Endothelial cell (in vitro differentiated cells): ENCODE results near the gene ANO2. TPM values are rescaled to one million over a fixed set of nuclear protein-coding genes. Genes with fewer than 3 reads are reported as not detected.
A peak's percentile ranks its signal among the peaks of the same experiment; 100 is the strongest.

ENCODE experiments used
- DNase-seq: peaks from one replicate; pipeline ENCODE4 v3.0.0; 2021; ENCODE audit warnings: low spot score
- H3K27ac Mint-ChIP-seq: one replicate; pipeline ENCODE4 v1.8.0; 2021; ENCODE audit warnings: mixed read lengths, inconsistent platforms; ENCODE audit not compliant: unreplicated experiment
- H3K27me3 Mint-ChIP-seq: one replicate; pipeline ENCODE4 v1.8.0; 2021; ENCODE audit warnings: mild to moderate bottlenecking, moderate library complexity, mixed read lengths, inconsistent platforms; ENCODE audit not compliant: unreplicated experiment
- H3K36me3 Mint-ChIP-seq: one replicate; pipeline ENCODE4 v1.8.0; 2021; ENCODE audit warnings: mild to moderate bottlenecking, low read depth, mixed read lengths, inconsistent platforms; ENCODE audit not compliant: unreplicated experiment
- H3K4me1 Mint-ChIP-seq: one replicate; pipeline ENCODE4 v1.8.0; 2021; ENCODE audit warnings: mild to moderate bottlenecking, mixed read lengths, inconsistent platforms; ENCODE audit not compliant: unreplicated experiment
- H3K4me3 Mint-ChIP-seq: one replicate; pipeline ENCODE4 v1.8.0; 2021; ENCODE audit warnings: mild to moderate bottlenecking, mixed read lengths, inconsistent platforms; ENCODE audit not compliant: unreplicated experiment
- H3K9me3 Mint-ChIP-seq: one replicate; pipeline ENCODE4 v1.8.0; 2021; ENCODE audit warnings: mixed read lengths, inconsistent platforms; ENCODE audit not compliant: unreplicated experiment
- total RNA-seq: library from RNA; stranded (reverse); fragmentation: NEBNext Ultra II Directional; extraction: Animal tissue kit (Norgen Biotek cat#: 25700); gene quantifications from one replicate; pipeline ENCODE4 v1.2.1, GENCODE V29; 2021; ENCODE audit not compliant: unreplicated experiment
- TF ChIP-seq, protein P1 (sequence below): fragments of 200-600 bp; sonication (generic); IDR thresholded peaks from one replicate; pipeline ENCODE4 v1.5.0; 2021; ENCODE audit warnings: antibody characterized with exemption; ENCODE audit not compliant: unreplicated experiment

Gene ANO2
- total RNA-seq, 1 donor from 2014 or later: 4.5 TPM

DNA sequence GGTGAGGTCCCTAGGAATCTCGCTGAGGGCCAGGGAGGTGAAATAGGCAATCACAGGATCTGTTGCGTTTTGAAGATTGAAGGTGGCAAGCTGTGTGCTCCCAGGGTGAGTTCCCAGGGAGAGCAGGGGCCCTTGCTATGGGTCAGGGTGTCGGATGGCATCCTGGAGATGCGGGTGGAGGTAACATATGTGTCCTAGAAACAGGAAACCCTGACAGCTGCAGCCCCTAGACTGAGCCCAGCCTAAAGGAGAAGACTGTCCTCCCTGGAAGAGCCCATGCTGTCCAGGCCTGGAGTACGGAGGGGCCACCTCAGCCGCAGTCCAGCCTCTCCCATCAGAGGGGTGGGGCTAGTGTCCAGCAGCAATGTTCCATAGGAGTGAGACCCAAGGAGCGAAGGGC is 318.9 kb downstream of the ANO2 start:
- Mint-ChIP-seq H3K36me3 (no peaks in the 10 kb centered on the region), H3K4me3 (no peak overlapping the region), H3K27me3 (peaks cover 6% of the 10 kb centered on the region), H3K9me3 (no peaks in the 10 kb centered on the region), H3K4me1 (peaks cover 40% of the 10 kb centered on the region), H3K27ac (no peak overlapping the region)
- TF ChIP-seq, protein P1, sequence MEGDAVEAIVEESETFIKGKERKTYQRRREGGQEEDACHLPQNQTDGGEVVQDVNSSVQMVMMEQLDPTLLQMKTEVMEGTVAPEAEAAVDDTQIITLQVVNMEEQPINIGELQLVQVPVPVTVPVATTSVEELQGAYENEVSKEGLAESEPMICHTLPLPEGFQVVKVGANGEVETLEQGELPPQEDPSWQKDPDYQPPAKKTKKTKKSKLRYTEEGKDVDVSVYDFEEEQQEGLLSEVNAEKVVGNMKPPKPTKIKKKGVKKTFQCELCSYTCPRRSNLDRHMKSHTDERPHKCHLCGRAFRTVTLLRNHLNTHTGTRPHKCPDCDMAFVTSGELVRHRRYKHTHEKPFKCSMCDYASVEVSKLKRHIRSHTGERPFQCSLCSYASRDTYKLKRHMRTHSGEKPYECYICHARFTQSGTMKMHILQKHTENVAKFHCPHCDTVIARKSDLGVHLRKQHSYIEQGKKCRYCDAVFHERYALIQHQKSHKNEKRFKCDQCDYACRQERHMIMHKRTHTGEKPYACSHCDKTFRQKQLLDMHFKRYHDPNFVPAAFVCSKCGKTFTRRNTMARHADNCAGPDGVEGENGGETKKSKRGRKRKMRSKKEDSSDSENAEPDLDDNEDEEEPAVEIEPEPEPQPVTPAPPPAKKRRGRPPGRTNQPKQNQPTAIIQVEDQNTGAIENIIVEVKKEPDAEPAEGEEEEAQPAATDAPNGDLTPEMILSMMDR: no peak
- no peak for DNase-seq

DNA sequence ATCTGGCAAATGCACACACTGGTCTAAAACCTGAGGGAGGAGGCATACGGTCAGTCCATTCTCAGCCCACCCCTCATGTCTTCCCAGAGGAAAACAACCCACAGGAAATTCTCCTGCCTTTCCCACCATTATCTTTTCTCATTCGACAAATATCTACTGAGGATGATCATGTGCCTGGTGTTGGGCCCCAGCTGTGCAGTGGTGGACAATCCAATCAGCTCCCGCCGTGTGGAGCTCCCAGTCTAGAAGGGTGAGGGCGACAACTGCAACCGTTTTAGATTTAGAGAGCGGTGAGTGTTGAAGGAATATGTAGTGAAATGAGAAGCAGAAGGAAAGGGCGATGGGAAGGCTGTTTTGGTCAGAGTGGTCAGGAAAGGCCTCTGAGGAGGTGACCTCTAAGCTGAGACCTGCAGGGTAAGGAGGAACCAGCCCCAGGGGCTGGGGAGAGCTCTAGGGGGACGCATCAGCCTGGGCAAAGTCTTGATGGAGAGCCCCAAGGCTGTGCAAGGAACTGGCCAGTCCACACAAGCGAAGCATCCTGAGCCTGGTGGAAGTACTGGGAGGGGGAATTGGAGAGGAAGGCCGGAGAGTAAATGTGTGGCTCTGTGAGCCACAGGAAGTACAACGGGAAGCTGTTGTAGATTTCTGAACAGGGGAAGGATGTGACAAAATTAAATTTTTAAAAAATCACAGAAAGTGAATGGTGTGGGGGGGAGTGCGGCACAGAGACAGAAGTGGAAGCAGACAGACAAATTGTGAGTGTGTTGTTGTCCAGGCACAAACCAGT is 320.4 kb downstream of the ANO2 start:
- Mint-ChIP-seq H3K27ac (peak overlapping the region; percentile 74), H3K27me3 (peaks cover 6% of the 10 kb centered on the region), H3K9me3 (no peaks in the 10 kb centered on the region), H3K4me1 (peaks cover 42% of the 10 kb centered on the region), H3K36me3 (no peaks in the 10 kb centered on the region), H3K4me3 (no peak overlapping the region)
- peak; percentile 15 for DNase-seq
- TF ChIP-seq, protein P1: no peak

DNA sequence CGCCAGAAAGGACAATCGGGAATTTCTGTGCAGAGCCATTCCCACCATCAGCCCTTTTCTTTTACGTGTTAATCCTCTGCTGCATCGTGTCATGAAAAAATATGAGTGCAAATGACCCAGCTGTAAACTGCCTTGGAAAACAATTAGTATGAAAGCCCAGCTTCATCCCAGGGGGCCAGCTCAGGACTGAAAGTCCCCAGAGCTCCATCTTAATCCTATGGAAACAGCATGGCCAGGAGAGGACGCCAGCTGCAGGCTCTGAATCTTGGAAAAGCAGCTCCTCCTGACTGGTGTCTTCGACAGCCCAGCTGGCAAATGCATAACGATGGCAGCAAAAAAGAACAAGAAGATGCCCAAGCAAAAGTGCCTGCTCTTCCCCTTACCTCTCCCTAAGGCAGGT is 321.6 kb downstream of the ANO2 start:
- H3K27me3 Mint-ChIP-seq: peaks cover 1% of the 10 kb centered on the region
- no peak overlapping the region for H3K4me3 Mint-ChIP-seq
- H3K4me1 Mint-ChIP-seq: peaks cover 42% of the 10 kb centered on the region
- no peaks in the 10 kb centered on the region for H3K36me3 Mint-ChIP-seq
- no peak for DNase-seq
- no peak overlapping the region for H3K27ac Mint-ChIP-seq
- TF ChIP-seq, protein P1: no peak
- H3K9me3 Mint-ChIP-seq: no peaks in the 10 kb centered on the region

DNA sequence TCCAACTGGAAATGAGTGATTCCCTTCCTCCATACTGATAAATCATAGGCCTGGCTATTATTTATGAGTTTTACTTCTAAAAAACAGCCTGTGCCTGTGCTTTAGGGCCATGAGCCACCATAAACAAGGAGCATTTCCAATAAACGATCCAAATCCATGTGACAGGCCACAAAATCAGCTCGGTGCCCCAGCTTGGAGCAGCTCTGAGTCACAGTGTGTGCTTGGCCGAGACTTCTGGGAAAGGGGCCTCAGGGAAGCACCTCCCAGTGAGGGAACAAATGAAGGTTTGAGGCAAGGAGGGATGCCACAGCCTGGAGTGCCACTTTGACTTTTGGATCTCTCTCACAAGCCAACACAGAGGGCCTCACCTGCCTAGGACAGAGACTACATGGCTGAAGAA is 322.8 kb downstream of the ANO2 start:
- Mint-ChIP-seq H3K4me3 (no peak overlapping the region), H3K27me3 (peaks cover 1% of the 10 kb centered on the region), H3K27ac (no peak overlapping the region), H3K4me1 (peaks cover 39% of the 10 kb centered on the region), H3K9me3 (no peaks in the 10 kb centered on the region), H3K36me3 (no peaks in the 10 kb centered on the region)
- TF ChIP-seq, protein P1: no peak
- DNase-seq: no peak

DNA sequence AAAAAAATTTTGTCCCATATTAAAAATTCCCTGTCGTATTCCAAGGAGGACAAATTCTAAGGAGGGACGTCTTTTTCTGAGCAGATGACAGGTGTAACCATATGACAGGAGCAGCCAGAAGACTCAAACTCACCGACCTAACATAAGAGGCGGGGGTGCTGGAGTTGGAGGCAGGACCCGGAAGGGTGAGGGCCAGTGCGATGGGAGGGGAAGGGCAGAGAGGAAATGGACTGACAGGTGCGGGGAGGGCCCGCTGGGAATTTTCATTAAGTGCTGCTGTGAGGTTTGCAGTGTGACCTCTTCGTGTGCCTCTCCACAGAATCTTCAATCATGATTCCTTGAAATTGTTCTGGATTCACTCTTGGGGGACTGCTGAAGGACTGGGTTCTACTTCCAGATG is 323.7 kb downstream of the ANO2 start:
- Mint-ChIP-seq H3K27me3 (peaks cover 1% of the 10 kb centered on the region), H3K27ac (no peak overlapping the region), H3K4me3 (no peak overlapping the region), H3K4me1 (peaks cover 30% of the 10 kb centered on the region), H3K9me3 (no peaks in the 10 kb centered on the region), H3K36me3 (no peaks in the 10 kb centered on the region)
- no peak for DNase-seq
- TF ChIP-seq, protein P1: no peak
